ENCODE measurements around the gene PLAAT1.

The PLAAT1 gene

DNA sequence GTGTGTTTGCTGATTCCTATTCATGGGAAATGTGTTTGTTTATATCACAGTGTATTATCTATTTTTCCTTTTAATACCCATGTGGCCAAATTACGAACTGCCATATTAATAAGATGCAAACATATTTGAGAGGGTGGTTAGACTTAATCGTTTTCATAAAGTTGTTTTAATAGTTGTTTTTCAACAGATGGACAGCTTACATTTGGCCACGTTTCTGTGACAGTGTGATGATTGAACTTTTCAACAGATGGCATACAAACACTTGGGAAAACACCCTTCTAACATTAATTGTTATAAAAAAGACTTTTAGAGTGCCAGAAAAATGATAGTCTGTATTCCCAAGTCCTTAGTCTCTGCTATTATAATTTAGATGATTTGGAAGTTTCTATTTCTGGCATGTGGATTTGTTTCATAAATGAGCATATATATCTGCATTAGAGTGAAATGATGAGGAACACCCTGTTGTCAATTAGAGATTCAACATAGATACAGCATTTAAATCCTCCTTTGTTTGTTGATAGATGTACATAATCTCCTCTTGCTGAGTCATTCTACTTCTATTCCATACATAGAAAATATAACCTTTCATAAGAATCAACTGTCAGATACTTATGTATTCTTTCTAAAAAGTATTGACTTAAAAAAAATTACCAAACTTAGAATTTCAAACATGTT lies 13.1 kb downstream of the PLAAT1 start:
- TF ChIP-seq TEAD4 (IDR thresholded peaks at IDR 0.05) (no peak), EGR1 (IDR thresholded peaks at IDR 0.05) (no peak), ZBTB7A (IDR thresholded peaks at IDR 0.05; ENCODE audit: low read depth) (no peak), CEBPB (IDR thresholded peaks at IDR 0.05) (no peak), CREB1 (IDR thresholded peaks at IDR 0.05; ENCODE audit: low read depth) (no peak), FOXM1 (IDR thresholded peaks at IDR 0.05; ENCODE audit: borderline replicate concordance, low read depth) (no peak), RAD21 (IDR thresholded peaks at IDR 0.05; ENCODE audit: low read depth) (no peak)
- TF ChIP-seq, protein P1, sequence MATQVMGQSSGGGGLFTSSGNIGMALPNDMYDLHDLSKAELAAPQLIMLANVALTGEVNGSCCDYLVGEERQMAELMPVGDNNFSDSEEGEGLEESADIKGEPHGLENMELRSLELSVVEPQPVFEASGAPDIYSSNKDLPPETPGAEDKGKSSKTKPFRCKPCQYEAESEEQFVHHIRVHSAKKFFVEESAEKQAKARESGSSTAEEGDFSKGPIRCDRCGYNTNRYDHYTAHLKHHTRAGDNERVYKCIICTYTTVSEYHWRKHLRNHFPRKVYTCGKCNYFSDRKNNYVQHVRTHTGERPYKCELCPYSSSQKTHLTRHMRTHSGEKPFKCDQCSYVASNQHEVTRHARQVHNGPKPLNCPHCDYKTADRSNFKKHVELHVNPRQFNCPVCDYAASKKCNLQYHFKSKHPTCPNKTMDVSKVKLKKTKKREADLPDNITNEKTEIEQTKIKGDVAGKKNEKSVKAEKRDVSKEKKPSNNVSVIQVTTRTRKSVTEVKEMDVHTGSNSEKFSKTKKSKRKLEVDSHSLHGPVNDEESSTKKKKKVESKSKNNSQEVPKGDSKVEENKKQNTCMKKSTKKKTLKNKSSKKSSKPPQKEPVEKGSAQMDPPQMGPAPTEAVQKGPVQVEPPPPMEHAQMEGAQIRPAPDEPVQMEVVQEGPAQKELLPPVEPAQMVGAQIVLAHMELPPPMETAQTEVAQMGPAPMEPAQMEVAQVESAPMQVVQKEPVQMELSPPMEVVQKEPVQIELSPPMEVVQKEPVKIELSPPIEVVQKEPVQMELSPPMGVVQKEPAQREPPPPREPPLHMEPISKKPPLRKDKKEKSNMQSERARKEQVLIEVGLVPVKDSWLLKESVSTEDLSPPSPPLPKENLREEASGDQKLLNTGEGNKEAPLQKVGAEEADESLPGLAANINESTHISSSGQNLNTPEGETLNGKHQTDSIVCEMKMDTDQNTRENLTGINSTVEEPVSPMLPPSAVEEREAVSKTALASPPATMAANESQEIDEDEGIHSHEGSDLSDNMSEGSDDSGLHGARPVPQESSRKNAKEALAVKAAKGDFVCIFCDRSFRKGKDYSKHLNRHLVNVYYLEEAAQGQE (IDR thresholded peaks at IDR 0.05; ENCODE audit: low read depth), result no peak

DNA sequence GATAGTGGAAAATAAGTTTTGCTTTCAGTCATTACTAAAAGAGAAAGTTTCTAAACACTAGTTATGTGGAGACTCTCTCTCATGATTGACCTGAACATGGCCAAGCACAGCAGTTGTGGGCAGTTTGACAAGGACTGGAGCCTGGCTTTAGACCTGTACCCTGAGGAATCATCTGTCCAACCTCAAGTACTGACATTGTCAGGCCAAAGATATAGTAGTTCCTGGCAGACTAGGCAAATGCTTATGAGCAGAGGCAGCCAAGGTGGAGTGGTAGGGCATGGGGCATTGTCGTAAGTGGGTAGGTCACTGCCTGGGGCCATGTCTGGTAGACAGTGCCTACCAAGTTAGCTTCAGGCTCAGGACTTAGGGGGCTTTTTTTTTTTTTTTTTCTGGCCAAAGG lies 20.9 kb downstream of the PLAAT1 start:
- no peak for TF ChIP-seq TCF12 (IDR thresholded peaks at IDR 0.05; ENCODE audit: low read depth)
- no peak for TF ChIP-seq CEBPB (IDR thresholded peaks at IDR 0.05)
- no peak for TF ChIP-seq FOXM1 (IDR thresholded peaks at IDR 0.05; ENCODE audit: borderline replicate concordance, low read depth)
- TF ChIP-seq YY1 (IDR thresholded peaks at IDR 0.05; ENCODE audit: low read depth), result no peak
- no peak for TF ChIP-seq TAF1 (IDR thresholded peaks at IDR 0.05; ENCODE audit: low read depth)
- no peak for TF ChIP-seq EP300 (IDR thresholded peaks at IDR 0.05; ENCODE audit: borderline replicate concordance)
- TF ChIP-seq ZBTB7A (IDR thresholded peaks at IDR 0.05; ENCODE audit: low read depth), result no peak
- no peak for TF ChIP-seq EGR1 (IDR thresholded peaks at IDR 0.05)
- TF ChIP-seq, protein P1 (IDR thresholded peaks at IDR 0.05; ENCODE audit: low read depth), result no peak
- TF ChIP-seq, protein P2, sequence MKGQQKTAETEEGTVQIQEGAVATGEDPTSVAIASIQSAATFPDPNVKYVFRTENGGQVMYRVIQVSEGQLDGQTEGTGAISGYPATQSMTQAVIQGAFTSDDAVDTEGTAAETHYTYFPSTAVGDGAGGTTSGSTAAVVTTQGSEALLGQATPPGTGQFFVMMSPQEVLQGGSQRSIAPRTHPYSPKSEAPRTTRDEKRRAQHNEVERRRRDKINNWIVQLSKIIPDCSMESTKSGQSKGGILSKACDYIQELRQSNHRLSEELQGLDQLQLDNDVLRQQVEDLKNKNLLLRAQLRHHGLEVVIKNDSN (IDR thresholded peaks at IDR 0.05), result no peak
- TF ChIP-seq, protein P3, sequence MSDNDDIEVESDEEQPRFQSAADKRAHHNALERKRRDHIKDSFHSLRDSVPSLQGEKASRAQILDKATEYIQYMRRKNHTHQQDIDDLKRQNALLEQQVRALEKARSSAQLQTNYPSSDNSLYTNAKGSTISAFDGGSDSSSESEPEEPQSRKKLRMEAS (IDR thresholded peaks at IDR 0.05), result no peak
- TF ChIP-seq TEAD4 (IDR thresholded peaks at IDR 0.05), result no peak
- TF ChIP-seq RAD21 (IDR thresholded peaks at IDR 0.05; ENCODE audit: low read depth), result no peak
- no peak for TF ChIP-seq NFIC (IDR thresholded peaks at IDR 0.05)
- TF ChIP-seq CREB1 (IDR thresholded peaks at IDR 0.05; ENCODE audit: low read depth), result no peak

DNA sequence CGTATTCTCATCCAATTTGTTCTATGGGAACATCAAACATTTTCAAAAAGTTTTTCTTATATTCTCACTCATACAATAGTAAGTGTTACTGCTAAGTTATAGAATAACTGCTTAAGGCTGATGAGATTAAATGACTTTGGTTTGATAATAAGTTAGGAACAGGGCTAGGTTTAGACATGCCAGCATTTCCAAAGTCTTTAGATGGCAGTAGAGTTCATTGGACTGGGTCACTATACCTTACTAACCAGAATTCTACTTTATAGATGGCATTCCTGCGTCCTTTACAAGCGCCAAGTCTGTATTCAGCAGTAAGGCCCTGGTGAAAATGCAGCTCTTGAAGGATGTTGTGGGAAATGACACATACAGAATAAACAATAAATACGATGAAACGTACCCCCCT lies 21.7 kb downstream of the PLAAT1 start:
- TF ChIP-seq, protein P3 (IDR thresholded peaks at IDR 0.05), result no peak
- TF ChIP-seq RAD21 (IDR thresholded peaks at IDR 0.05; ENCODE audit: low read depth) (0 out of 2 replicates have a peak, but pooled peaks have one; percentile 18), EP300 (IDR thresholded peaks at IDR 0.05; ENCODE audit: borderline replicate concordance) (no peak)

DNA sequence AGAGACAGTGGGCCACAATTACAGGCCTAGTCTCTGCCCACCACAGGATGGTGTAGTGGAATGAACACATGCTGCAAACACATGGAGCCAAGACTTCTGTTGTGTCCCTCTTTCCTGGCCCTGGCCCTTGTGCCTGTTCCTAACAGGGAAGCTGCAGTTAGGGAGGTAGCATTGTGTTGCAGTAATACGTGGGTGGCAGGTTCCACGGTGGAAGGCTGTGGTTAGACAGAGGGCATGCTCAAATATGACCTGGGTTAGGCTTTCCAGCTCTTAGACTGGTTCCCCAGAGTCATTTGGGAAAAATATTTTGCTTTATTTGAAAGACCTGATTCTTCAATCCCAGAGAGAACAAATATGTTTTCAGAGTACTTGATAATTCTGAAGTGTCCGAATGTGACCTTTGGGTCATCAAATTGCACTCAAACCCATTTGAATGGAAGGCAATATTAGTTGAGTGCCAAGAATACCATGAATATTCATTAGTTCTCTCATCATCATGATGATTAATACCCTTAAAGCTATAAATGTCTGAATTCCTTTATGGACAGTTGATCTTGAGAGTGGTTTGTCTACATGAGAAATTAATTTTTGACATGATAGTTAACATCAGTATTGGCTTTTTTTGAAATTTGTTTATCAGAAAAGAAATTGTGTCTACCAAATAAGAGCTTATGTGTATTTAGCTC lies 28.5 kb downstream of the PLAAT1 start:
- no peak for TF ChIP-seq EGR1 (IDR thresholded peaks at IDR 0.05)
- TF ChIP-seq TCF12 (IDR thresholded peaks at IDR 0.05; ENCODE audit: low read depth), result no peak
- TF ChIP-seq, protein P2 (IDR thresholded peaks at IDR 0.05), result no peak
- TF ChIP-seq NFIC (IDR thresholded peaks at IDR 0.05), result no peak
- TF ChIP-seq FOXM1 (IDR thresholded peaks at IDR 0.05; ENCODE audit: borderline replicate concordance, low read depth), result no peak
- TF ChIP-seq ZBTB7A (IDR thresholded peaks at IDR 0.05; ENCODE audit: low read depth), result no peak
- no peak for TF ChIP-seq TEAD4 (IDR thresholded peaks at IDR 0.05)
- TF ChIP-seq, protein P3 (IDR thresholded peaks at IDR 0.05), result no peak
- TF ChIP-seq, protein P1 (IDR thresholded peaks at IDR 0.05; ENCODE audit: low read depth), result no peak
- no peak for TF ChIP-seq YY1 (IDR thresholded peaks at IDR 0.05; ENCODE audit: low read depth)
- TF ChIP-seq CREB1 (IDR thresholded peaks at IDR 0.05; ENCODE audit: low read depth), result no peak
- TF ChIP-seq CEBPB (IDR thresholded peaks at IDR 0.05), result no peak
- TF ChIP-seq TAF1 (IDR thresholded peaks at IDR 0.05; ENCODE audit: low read depth), result no peak
- TF ChIP-seq RAD21 (IDR thresholded peaks at IDR 0.05; ENCODE audit: low read depth), result no peak
- TF ChIP-seq EP300 (IDR thresholded peaks at IDR 0.05; ENCODE audit: borderline replicate concordance), result no peak
